ENCODE data around the gene CAB39L.
A peak's percentile ranks its signal among the peaks of the same experiment; 100 is the strongest.

Gene CAB39L

GRCh38 chr13:49322702-49323101 is 121.2 kb downstream of the CAB39L start:
- H3K4me2 ChIP-seq = peak overlapping the region in 4 of 11 experiments; percentile 7 to 81 (median 81); a peak in 2 of 22 replicates

DNA sequence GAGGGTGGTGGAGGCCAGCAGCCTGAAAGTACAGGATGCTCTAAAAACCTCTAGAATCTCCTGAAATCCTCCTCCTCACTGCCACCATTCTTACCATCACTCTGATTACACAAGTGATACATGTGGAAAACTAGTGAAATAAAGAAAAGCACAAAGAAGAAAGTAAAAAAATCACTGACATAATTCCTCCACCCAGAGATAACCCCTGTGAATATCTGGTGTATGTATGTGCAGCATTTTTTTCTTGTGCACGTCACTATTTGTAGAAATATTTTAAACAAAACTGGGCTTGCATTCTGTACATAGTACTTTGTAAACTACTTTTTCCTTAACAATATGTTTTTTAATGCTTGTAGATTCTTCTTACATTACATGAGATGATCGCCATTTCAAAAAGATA is 122.9 kb downstream of the CAB39L start:
- Histone ChIP-seq H4K20me1 (no peaks in the 10 kb centered on the region), H3K4me1 (peaks cover 19 to 43% (median 36%) of the 10 kb centered on the region in 10 experiments), H3K27me3 (no peaks in the 10 kb centered on the region), H3K9me3 (replicated peaks in 1 of 11) (peaks cover 0 to 18% (median 6%) of the 10 kb centered on the region in 11 experiments; a peak in 7 of 22 replicates), H3K9ac (peak overlapping the region in 4 of 11 experiments; percentile 17 to 67 (median 54); a peak in 4 of 22 replicates), H3K4me3 (peak overlapping the region in 4 of 10 experiments; percentile 1 to 26 (median 13); a peak in 4 of 20 replicates), H3K4me2 (peak overlapping the region; percentile 27 to 81 (median 77); a peak in 21 of 22 replicates), H3K27ac (peak overlapping the region in 7 of 11 experiments; percentile 16 to 72 (median 43); a peak in 11 of 22 replicates), H3K36me3 (peaks cover 0 to 10% (median 0%) of the 10 kb centered on the region in 11 experiments; a peak in 2 of 22 replicates)
- no peak for TF ChIP-seq Cebpa-rat (IDR thresholded peaks at IDR 0.05)

More at GRCh38 chr13:49322702-49323101, 121.2 kb downstream of the CAB39L start:
- Histone ChIP-seq H3K9ac (no peak overlapping the region), H3K36me3 (peaks cover 0 to 10% (median 6%) of the 10 kb centered on the region in 11 experiments; a peak in 3 of 22 replicates), H3K27me3 (no peaks in the 10 kb centered on the region), H3K27ac (peak overlapping the region in 1 of 11 experiments; percentile 4; a peak in 1 of 22 replicates), H3K4me3 (no peak overlapping the region), H3K4me1 (peaks cover 19 to 43% (median 36%) of the 10 kb centered on the region in 10 experiments), H4K20me1 (no peaks in the 10 kb centered on the region), H3K9me3 (replicated peaks in 1 of 11) (peaks cover 0 to 5% (median 0%) of the 10 kb centered on the region in 11 experiments; a peak in 2 of 22 replicates)
- TF ChIP-seq Cebpa-rat (IDR thresholded peaks at IDR 0.05) = no peak

DNA sequence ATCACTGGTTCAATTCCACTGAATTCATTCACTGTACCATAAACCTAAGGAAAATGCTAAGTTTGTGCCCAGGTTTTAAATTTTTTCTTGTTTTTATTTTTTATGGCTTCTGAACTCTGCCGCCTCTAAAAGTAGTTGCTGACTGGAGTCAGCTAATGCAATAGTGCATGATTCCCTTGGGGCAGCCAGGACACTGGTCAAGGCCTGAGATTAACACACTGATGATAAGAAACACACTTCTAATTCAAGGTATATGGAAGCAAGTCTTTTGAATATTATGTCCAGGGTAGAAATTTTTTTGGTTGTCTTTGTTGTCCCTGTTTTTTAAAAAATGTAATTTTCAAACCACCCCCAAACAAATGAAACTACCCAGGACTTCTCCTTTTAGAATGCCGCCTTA is 123.9 kb downstream of the CAB39L start:
- H3K9ac ChIP-seq = peak overlapping the region in 4 of 11 experiments; percentile 20 to 67 (median 54); a peak in 8 of 22 replicates
- peak overlapping the region in 3 of 10 experiments; percentile 8 to 26 (median 18); a peak in 4 of 20 replicates for H3K4me3 ChIP-seq
- H3K9me3 ChIP-seq (replicated peaks in 1 of 11) = peaks cover 0 to 18% (median 6%) of the 10 kb centered on the region in 11 experiments; a peak in 7 of 22 replicates
- H3K4me2 ChIP-seq = peak overlapping the region; percentile 27 to 81 (median 77); a peak in 21 of 22 replicates
- no peak for TF ChIP-seq Cebpa-rat (IDR thresholded peaks at IDR 0.05)
- no peaks in the 10 kb centered on the region for H3K27me3 ChIP-seq
- H3K4me1 ChIP-seq = peaks cover 19 to 43% (median 36%) of the 10 kb centered on the region in 10 experiments
- H3K36me3 ChIP-seq = peaks cover 0 to 9% (median 0%) of the 10 kb centered on the region in 11 experiments; a peak in 2 of 22 replicates
- H4K20me1 ChIP-seq = no peaks in the 10 kb centered on the region
- peak overlapping the region in 8 of 11 experiments; percentile 3 to 72 (median 40); a peak in 13 of 22 replicates for H3K27ac ChIP-seq

DNA sequence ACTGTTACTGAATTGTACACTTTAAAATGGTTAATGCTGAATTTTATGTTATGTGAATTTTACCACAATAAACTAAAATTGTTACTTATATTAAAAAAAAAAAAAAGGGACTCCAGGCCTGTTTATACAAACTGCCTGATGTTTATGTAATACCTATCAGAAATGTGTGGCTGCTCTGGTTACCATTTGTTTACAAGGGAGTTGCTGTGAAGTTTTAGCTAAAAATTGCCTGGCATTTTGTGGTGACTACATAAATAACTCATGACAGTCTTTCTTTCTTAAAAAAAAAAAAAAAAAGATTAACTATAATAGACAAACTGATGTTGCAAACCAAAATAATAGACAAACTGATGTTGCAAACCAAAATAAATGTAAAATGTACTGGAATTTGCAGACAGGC is 124.3 kb downstream of the CAB39L start:
- Histone ChIP-seq H3K4me1 (peaks cover 22 to 43% (median 36%) of the 10 kb centered on the region in 10 experiments), H3K4me3 (no peak overlapping the region; a peak in 1 of 20 replicates), H3K36me3 (peaks cover 0 to 9% (median 0%) of the 10 kb centered on the region in 11 experiments; a peak in 2 of 22 replicates), H3K9ac (peak overlapping the region in 4 of 11 experiments; percentile 20 to 67 (median 54); a peak in 5 of 22 replicates), H3K27ac (peak overlapping the region in 8 of 11 experiments; percentile 3 to 72 (median 40); a peak in 13 of 22 replicates), H3K27me3 (no peaks in the 10 kb centered on the region), H4K20me1 (no peaks in the 10 kb centered on the region), H3K9me3 (replicated peaks in 1 of 11) (peaks cover 0 to 18% (median 6%) of the 10 kb centered on the region in 11 experiments; a peak in 7 of 22 replicates), H3K4me2 (peak overlapping the region; percentile 27 to 81 (median 77); a peak in 20 of 22 replicates)
- no peak for TF ChIP-seq Cebpa-rat (IDR thresholded peaks at IDR 0.05)

DNA sequence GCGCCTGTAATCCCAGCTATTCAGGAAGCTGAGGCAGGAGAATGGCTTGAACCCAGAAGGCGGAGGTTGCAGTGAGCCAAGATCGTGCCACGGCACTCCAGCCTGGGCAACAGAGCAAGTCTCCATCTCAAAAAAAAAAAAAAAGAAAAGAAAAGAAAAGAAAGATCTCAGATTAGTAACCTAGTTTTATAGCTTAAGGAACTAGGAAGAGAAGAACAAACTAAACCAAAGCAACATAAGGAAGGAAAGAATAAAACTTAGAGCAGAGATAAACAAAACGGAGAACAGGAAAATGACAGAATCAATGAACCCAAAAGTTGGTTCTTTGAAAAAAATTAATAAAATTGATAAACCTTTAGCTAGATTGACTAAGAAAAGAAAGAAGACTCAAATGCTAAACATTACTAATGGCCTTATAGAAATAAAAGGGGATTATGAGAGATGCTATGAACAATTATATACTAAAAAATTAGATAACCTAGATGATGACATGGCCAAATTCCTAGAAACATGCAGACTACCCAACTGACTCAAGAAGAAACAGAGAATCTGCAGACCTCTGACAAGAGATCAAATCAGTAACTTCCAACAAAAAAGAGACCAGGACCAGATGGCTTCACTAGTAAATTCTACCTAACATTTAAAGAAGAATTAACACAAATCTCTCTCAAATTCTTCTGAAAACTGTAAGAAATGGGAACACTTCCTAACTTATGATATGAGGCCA is 127.9 kb downstream of the CAB39L start:
- H3K4me2 ChIP-seq = no peak overlapping the region
- no peak for TF ChIP-seq Cebpa-rat (IDR thresholded peaks at IDR 0.05)
- no peak overlapping the region for H3K9ac ChIP-seq
- no peaks in the 10 kb centered on the region for H3K27me3 ChIP-seq
- peaks cover 0 to 18% (median 6%) of the 10 kb centered on the region in 11 experiments; a peak in 7 of 22 replicates for H3K9me3 ChIP-seq (replicated peaks in 1 of 11)
- H3K27ac ChIP-seq = no peak overlapping the region
- peaks cover 27 to 51% (median 38%) of the 10 kb centered on the region in 10 experiments for H3K4me1 ChIP-seq
- no peak overlapping the region for H3K4me3 ChIP-seq
- H3K36me3 ChIP-seq = peaks cover 0 to 10% (median 0%) of the 10 kb centered on the region in 11 experiments; a peak in 2 of 22 replicates
- H4K20me1 ChIP-seq = no peaks in the 10 kb centered on the region

DNA sequence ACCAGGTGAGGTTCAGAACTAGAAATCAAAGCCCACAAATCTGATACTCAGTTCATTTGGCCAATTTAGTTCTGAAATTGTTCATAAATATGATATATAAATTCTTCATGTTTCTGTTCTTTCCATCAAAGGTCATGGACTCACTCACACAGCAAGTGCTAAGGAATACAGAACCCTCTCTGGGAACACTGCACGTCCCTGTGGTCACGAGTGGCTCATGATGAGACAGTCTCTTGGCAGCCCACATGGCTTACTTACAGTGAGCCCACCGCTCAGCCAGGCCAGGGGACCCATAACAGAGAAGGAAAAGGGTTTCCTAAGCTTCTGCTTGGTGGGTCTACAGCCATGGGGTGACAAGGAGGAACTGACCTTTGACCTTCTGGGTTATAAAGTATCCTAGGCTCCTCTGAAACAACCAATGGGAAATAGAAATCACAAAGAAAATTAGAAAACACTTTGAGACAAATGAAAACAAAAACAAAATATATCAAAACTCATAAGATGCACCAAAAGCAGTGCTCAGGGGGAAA is 128.8 kb downstream of the CAB39L start:
- H3K4me1 ChIP-seq = peaks cover 19 to 51% (median 30%) of the 10 kb centered on the region in 10 experiments
- H3K4me2 ChIP-seq = no peak overlapping the region
- no peak overlapping the region for H3K27ac ChIP-seq
- no peak overlapping the region for H3K4me3 ChIP-seq
- peaks cover 0 to 18% (median 6%) of the 10 kb centered on the region in 11 experiments; a peak in 7 of 22 replicates for H3K9me3 ChIP-seq (replicated peaks in 1 of 11)
- H3K36me3 ChIP-seq = peaks cover 0 to 16% (median under 1%) of the 10 kb centered on the region in 11 experiments; a peak in 6 of 22 replicates
- no peaks in the 10 kb centered on the region for H4K20me1 ChIP-seq
- H3K9ac ChIP-seq = no peak overlapping the region
- H3K27me3 ChIP-seq = no peaks in the 10 kb centered on the region
- TF ChIP-seq Cebpa-rat (IDR thresholded peaks at IDR 0.05) = no peak

DNA sequence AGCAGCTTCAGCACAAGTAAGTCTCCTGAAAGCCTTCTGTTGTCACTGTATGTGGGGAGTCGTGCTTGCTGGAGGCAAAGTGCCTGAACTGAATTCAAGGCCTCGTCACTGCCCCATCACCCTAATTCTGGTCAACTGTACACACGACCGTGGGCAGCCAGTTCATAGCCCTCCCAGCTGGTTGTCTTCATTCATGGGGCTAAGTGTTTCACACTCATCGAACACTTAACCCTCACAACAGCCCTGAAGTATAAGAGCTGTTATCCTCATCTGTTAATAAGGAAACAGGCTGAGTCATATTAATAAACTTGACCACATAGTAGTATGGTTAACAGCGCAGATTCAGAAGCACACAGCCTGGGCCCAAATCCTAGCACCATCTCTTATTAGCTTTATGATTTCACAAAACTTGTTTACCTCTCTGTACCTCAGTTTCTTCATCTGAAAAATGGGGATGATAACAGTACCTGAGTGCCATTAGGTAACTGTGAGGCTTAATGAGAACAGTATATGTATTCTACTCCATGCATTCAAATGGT is 129.5 kb downstream of the CAB39L start:
- H3K4me3 ChIP-seq = no peak overlapping the region
- H3K4me2 ChIP-seq = peak overlapping the region in 5 of 11 experiments; percentile 10 to 60 (median 46); a peak in 6 of 22 replicates
- peak overlapping the region in 2 of 11 experiments; percentile 11 to 36; a peak in 1 of 22 replicates for H3K9ac ChIP-seq
- H3K27ac ChIP-seq = no peak overlapping the region; a peak in 1 of 22 replicates
- H4K20me1 ChIP-seq = no peaks in the 10 kb centered on the region
- no peak for TF ChIP-seq Cebpa-rat (IDR thresholded peaks at IDR 0.05)
- no peaks in the 10 kb centered on the region for H3K27me3 ChIP-seq
- peaks cover 0 to 20% (median 4%) of the 10 kb centered on the region in 11 experiments; a peak in 6 of 22 replicates for H3K36me3 ChIP-seq
- peaks cover 13 to 47% (median 23%) of the 10 kb centered on the region in 10 experiments for H3K4me1 ChIP-seq
- H3K9me3 ChIP-seq (replicated peaks in 1 of 11) = peaks cover 0 to 18% (median 6%) of the 10 kb centered on the region in 11 experiments; a peak in 7 of 22 replicates

DNA sequence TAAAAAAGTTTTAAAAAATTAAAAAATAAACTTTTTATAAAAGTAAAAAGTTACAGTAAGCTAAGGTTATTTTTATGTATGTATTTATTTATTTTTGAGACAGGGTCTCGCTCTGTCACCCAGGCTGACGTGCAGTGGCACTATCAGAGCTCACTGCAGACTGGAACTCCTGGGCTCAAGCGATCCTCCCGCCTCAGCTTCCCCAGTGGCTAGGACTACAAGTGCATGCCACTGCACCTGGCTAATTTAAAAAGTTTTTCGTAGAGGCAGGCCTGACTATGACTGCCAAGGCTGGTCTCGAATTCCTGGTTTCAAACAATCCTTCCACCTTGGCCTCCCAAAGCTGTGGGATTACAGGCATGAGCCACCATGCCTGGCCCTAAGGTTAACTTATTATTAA is 132.0 kb downstream of the CAB39L start:
- Histone ChIP-seq H3K4me3 (no peak overlapping the region), H4K20me1 (no peaks in the 10 kb centered on the region), H3K27ac (no peak overlapping the region), H3K4me2 (peak overlapping the region in 8 of 11 experiments; percentile 6 to 60 (median 34); a peak in 11 of 22 replicates), H3K27me3 (no peaks in the 10 kb centered on the region), H3K9me3 (replicated peaks in 1 of 11) (peaks cover 0 to 4% (median 0%) of the 10 kb centered on the region in 11 experiments; a peak in 3 of 22 replicates), H3K36me3 (peaks cover 0 to 14% (median 4%) of the 10 kb centered on the region in 11 experiments; a peak in 6 of 22 replicates), H3K9ac (no peak overlapping the region), H3K4me1 (peaks cover 14 to 55% (median 25%) of the 10 kb centered on the region in 10 experiments)
- TF ChIP-seq Cebpa-rat (IDR thresholded peaks at IDR 0.05) = no peak

All from BLaER1 treated with 17β-estradiol and CSF1 and Interleukin-3, amounts not matched to agents 10 nM and 100 nM (cell line).